Measurements from ENCODE around the gene SHROOM2.
"Not testable (repeated sequence)": the region's sequence is repeated elsewhere in the genome, so short reads cannot be mapped to it uniquely, and the experiment has no call there.

The SHROOM2 gene

GRCh38 chrX:9842541-9842940 lies 56.3 kb downstream of the SHROOM2 start:
- no peak for DNase-seq

- DNase-seq, result no peak
These were observed 58.8 kb downstream of the SHROOM2 start for GRCh38 chrX:9844936-9845577.

GRCh38 chrX:9845578-9845952 lies 59.3 kb downstream of the SHROOM2 start:
- no peak for DNase-seq

GRCh38 chrX:9846631-9847030 lies 60.4 kb downstream of the SHROOM2 start:
- DNase-seq, result no peak

GRCh38 chrX:9847071-9847470 lies 60.8 kb downstream of the SHROOM2 start:
- no peak for DNase-seq

GRCh38 chrX:9848718-9849479 lies 62.7 kb downstream of the SHROOM2 start:
- DNase-seq, result no peak

GRCh38 chrX:9851890-9852289 lies 65.7 kb downstream of the SHROOM2 start:
- no peak for DNase-seq

- DNase-seq, result no peak
These were observed 67.1 kb downstream of the SHROOM2 start for GRCh38 chrX:9853307-9853706.

GRCh38 chrX:9855561-9856283 lies 69.5 kb downstream of the SHROOM2 start:
- DNase-seq, result no peak

GRCh38 chrX:9856588-9856987 lies 70.4 kb downstream of the SHROOM2 start:
- DNase-seq, result no peak

GRCh38 chrX:9857575-9858474 lies 71.6 kb downstream of the SHROOM2 start:
- no peak for DNase-seq

- DNase-seq, result not testable (repeated sequence)
These were observed 72.5 kb downstream of the SHROOM2 start for GRCh38 chrX:9858684-9859083.

GRCh38 chrX:9859711-9860555 lies 73.7 kb downstream of the SHROOM2 start:
- no peak for DNase-seq

GRCh38 chrX:9860826-9861225 lies 74.6 kb downstream of the SHROOM2 start:
- DNase-seq, result no peak

GRCh38 chrX:9861711-9862110 lies 75.5 kb downstream of the SHROOM2 start:
- DNase-seq, result no peak

- DNase-seq, result no peak
These were observed 76.3 kb downstream of the SHROOM2 start for GRCh38 chrX:9862525-9862924.

- DNase-seq, result no peak
These were observed 76.7 kb downstream of the SHROOM2 start for GRCh38 chrX:9862953-9863352.

GRCh38 chrX:9864011-9864410 lies 77.8 kb downstream of the SHROOM2 start:
- DNase-seq, result no peak

GRCh38 chrX:9865804-9866472 lies 79.7 kb downstream of the SHROOM2 start:
- no peak for DNase-seq

GRCh38 chrX:9866633-9867032 lies 80.4 kb downstream of the SHROOM2 start:
- DNase-seq, result no peak

GRCh38 chrX:9867226-9867625 lies 81.0 kb downstream of the SHROOM2 start:
- no peak for DNase-seq

Data from NCI-H187 treated with DMSO at 0.1 percent for 48 hours (cell line).